DMS114 treated with DMSO at 0.1 percent for 48 hours (cell line): ENCODE data around the gene OXT.
A peak's percentile ranks its signal among the peaks of the same experiment; 100 is the strongest.
"Not testable (repeated sequence)": the region's sequence is repeated elsewhere in the genome, so short reads cannot be mapped to it uniquely, and the experiment has no call there.

ENCODE experiments used
- DNase-seq: peaks from one replicate; lab custom pipeline; 2025; ENCODE audit not compliant: unreplicated experiment; lab: John Stamatoyannopoulos, UW

The OXT gene

DNA sequence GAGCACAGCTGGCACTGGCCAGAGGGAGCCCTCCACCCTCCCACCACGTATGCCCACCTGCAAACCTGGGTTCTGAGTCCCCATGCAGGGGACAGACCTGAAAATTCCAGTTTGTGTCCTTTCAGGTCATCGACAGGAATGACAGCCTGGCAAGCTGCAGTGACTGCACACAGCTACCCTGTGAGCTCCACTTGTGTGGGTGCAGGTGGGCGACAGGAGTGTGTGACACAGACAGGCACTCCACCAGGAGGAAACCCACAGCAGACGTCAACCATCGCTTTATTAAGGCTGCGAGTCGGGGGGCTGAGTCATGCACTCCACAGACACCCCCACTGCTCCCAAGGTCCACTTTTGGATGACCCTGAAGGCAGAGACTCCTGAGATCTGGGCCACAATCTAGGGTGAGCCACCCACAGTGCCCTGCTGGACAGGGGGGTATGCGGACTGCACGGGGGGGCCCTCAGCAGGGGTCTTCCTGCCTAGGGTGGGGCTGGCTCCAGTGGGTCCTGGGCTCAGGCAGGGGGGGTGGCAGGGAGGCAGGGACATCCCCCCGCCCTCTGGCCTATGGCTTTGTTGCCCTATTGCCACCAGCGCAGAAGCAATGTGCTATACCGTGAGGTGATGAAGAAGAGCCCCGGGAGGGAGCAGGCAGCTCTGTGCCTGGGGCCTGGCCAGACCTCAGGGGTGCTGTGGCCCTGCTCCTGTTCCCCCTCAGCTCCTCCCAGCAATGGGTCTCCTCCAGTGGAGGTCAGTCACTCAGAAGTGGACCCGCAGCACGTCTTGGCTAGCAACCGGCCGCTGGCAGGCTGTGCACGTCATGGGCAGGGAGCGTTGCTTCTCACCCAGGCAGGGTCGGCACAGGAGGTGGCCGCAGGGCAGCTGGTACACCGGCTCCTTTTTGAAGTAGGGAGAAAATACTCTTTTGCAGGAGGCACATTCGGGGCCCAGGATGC is 38.2 kb downstream of the OXT start:
- no peak for DNase-seq

DNA sequence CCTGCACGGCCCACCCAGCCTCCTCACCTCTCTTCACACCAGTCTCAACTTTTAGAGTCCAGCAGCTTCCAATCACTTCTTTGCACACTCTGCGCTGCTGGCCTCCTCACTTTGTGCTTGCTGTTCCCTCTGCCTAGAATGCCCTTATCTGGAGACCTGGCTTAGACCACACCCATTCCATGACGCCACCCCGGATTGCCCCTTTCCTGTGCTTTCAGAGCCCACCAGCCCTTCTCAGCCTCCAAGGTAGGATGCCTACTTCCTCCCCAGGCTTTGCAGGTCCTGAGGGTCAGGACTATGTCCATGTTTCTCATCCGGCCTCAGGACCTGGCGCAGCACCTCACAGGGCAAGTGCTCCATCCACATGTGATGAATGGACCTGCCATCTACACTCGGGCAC is 40.1 kb downstream of the OXT start:
- DNase-seq: no peak

DNA sequence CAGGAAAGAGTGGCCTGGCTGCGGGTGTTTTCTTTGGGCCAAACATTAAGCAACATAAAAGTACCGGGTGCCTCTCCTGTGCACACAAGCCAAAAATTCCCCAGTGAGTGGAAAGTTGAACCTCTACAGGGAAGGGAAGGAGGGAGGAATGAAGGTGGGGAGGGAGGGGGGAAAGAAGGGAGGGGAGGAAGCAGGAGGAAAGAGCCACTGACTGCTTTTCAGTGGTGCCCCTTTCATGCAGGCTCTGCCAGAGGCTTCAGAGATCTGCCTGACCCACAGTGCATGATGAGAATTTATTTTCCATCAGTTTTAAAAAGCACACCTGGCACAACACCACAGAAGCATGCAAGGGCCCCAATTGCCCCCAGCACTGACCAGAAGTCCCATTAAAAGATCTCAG is 40.6 kb downstream of the OXT start:
- DNase-seq: no peak

DNA sequence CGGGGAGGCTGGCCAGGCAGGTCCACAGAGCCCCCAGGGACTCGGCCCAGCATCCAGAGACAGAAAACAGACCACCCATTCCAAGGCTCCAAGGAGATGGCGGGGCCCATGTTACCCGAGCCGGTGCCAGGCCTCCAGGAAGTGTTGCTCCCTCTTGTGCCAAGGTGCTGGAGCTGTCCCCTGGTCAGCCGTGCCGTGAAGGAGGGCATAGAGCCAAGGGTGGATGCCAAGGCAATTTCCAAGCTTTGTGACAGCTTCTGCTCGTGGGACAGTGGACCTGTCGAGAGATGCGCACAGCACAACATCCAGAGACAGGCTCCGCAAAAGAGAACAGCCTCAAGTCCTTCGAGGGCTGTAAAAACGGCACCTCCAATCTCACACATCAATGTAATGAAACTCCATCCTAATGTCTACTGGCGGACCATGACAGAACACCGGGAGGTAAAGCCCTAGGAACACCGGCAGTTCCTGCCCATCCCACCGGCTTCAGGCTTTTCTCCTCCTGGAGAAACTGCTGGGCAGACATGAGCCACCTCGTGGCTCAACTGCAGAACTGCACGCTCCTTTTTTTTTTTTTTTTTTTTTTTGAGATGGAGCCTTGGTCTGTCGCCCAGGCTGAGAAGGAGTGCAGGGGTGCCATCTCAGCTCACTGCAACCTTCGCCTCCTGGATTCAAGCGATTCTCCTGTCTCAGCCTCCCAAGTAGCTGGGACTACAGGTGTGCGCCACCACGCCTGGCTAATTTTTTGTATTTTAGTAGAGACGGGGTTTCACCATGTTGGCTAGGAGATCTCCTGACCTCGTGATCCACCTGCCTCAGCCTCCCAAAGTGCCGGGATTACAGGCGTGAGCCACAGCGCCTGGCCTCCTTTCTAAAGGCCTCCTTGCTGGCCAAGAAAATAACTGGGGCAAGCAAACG is 44.0 kb downstream of the OXT start:
- DNase-seq: peak; percentile 27

DNA sequence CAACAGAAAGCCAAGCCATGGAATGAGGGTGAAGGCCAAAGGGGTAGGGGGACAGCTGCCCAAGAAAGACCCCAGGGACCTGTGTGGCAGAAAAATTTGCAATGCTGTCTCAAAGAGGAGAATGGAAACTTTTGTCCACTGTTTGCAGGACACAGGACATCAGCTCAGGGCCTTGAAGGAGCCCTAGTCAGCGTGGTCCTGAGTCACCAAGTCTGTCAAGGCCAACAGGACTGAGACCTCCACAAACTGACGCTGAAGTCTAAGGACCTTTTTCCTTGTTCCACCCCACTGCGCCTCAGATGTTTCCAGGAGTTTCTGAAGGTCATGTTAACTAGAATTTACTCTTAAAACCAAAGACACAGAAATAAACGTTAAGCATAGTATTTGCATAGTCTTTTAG is 44.9 kb downstream of the OXT start:
- DNase-seq: no peak

DNA sequence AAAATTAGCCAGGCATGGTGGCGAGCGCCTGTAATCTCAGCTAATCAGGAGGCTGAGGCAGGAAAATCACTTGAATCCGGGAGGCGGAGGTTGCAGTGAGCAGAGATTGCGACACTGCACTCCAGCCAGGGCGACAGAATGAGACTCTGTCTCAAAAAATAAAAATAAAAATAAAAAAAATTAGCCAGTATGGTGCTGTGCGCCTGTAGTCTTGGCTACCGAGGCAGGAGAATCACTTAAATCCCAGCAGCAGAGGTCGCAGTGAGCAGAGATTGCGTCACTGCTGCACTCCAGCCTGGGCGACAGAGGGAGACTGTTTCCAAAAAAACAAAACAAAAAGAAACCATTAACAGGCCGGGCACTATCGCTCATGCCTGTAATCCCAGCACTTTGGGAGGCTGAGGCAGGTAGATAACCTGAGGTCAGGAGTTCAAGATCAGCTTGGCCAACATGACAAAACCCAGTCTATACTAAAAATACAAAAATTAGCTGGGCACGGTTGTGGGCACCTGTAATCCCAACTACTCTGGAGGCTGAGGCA is 46.5 kb downstream of the OXT start:
- DNase-seq: not testable (repeated sequence)

DNA sequence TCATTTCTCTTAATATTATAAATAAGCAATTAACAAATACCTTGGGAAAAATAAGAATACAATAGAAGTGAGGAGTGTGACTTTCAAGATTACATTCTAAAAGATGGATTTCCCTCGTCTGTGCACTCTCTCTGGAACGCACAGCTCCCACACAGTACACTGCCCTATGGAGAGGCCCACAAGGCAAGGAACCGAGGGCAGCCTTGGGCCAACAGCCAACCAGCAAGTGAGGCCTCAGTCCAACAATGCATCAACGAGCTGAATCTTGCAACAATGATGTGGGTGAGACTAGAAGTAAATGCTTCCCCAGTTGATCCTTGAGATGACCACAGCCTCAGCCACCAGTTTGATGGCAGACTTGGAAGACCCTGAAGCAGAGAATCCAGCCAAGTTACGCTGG is 47.6 kb downstream of the OXT start:
- DNase-seq: no peak

DNA sequence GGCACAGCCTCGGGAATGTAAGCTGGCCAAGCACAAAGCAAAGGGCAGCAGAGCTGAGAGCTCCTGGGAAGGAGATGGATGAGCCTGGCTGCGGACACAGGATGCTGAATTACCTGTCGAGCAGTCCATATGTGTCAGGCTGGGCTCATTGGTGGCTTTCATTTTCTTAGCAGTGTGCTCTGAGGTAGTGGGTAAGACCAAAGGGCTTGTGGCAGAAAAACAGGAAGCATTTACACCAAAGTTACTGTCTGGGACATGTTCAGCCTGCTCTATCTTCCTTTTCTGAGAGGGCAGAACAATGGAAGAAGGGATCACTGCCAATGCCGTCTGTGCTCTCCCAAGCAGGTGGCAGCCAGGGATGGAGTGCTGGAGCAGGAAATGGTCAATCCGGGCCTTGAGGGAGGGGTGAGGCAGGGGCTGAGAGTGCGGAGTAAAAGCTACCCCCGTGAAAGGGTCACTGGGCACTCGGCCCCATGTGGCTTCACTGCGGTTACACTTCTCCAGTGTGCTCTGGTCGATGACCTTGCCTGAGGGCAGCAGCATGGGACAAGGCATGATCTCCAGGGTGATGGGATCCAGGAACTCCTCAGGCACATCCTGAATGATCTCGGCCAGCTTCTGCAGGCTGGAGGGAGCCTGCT is 50.0 kb downstream of the OXT start:
- DNase-seq: no peak
